G401.6 (cell line): ENCODE measurements around the gene FNIP1.
"Not testable (repeated sequence)": the region's sequence is repeated elsewhere in the genome, so short reads cannot be mapped to it uniquely, and the experiment has no call there.

Source experiments
- FAIRE-seq: peaks from 2 replicates; lab custom pipeline; 2012; peaks lifted over from hg19 to GRCh38; lab: Jason Lieb, UNC

The FNIP1 gene

DNA sequence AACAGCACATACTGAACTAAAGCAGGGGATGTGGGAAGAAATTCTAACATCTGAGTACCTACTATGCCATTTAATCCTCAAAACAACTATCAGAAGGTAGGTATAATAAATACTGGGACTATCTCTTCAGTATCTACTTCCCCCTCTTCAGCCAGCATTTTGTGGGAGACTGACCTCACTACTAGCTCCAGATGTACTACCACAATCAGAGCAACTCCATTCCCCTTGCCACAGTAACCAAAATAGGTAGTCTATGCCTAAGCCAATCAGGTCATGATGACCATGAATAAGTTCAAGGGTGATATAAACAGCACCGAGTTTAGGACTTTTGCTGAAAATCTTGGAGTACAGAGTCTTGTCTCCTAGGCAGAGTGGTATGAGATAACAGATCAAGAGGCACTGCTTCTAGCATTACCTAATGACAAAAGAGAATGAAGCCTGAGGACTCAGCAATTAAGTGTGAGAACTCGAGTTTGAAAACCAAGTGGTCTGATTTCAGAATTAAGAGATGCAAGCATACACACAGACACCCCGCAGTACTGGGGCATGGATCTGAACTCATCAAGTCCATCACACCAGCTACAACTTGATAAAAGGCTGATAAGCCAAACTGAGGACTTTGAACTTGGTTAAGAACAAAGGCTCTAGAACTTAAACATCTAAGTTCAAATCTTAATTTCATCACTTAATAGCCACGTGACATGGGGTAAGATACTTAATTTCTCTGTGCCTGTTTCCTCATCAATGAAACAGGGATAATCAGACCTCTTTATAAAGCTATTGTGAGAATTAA is 9.7 kb downstream of the FNIP1 start:
- FAIRE-seq: no peak

GRCh38 chr5:131786036-131786435 is 10.8 kb downstream of the FNIP1 start:
- peak; percentile 11 for FAIRE-seq

GRCh38 chr5:131783874-131784273 is 12.9 kb downstream of the FNIP1 start:
- no peak for FAIRE-seq

GRCh38 chr5:131783357-131783756 is 13.5 kb downstream of the FNIP1 start:
- no peak for FAIRE-seq

- no peak for FAIRE-seq
Measured at GRCh38 chr5:131782717-131783116, 14.1 kb downstream of the FNIP1 start.

DNA sequence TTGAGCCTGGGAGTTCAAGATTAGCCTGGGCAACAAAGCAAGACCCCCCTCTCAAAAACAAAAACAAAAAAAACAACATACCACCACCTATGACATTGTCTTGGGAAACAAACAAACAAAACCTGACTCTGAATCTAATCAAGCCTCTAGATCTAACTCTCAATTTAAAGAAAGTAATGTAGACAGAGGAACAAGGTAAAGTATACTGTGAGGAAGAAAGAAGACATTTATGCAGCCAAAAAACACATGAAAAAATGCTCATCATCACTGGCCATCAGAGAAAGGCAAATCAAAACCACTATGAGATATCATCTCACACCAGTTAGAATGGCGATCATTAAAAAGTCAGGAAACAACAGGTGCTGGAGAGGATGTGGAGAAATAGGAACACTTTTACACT is 18.7 kb downstream of the FNIP1 start:
- FAIRE-seq: not testable (repeated sequence)

- FAIRE-seq: no peak
Measured at GRCh38 chr5:131776450-131776849, 20.4 kb downstream of the FNIP1 start.

GRCh38 chr5:131774652-131775367 is 22.0 kb downstream of the FNIP1 start:
- FAIRE-seq: no peak

- FAIRE-seq: no peak
Measured at GRCh38 chr5:131773805-131774204, 23.0 kb downstream of the FNIP1 start.

- FAIRE-seq: no peak
Measured at GRCh38 chr5:131771692-131772091, 25.1 kb downstream of the FNIP1 start.

GRCh38 chr5:131769961-131770360 is 26.9 kb downstream of the FNIP1 start:
- no peak for FAIRE-seq

- FAIRE-seq: no peak
Measured at GRCh38 chr5:131769336-131769735, 27.5 kb downstream of the FNIP1 start.

- peak; percentile 81 for FAIRE-seq
Measured at GRCh38 chr5:131767891-131768290, 28.9 kb downstream of the FNIP1 start.

GRCh38 chr5:131766689-131767088 is 30.1 kb downstream of the FNIP1 start:
- no peak for FAIRE-seq

- FAIRE-seq: peak; percentile 46
Measured at GRCh38 chr5:131765261-131765660, 31.6 kb downstream of the FNIP1 start.

GRCh38 chr5:131763968-131764367 is 32.8 kb downstream of the FNIP1 start:
- FAIRE-seq: no peak

DNA sequence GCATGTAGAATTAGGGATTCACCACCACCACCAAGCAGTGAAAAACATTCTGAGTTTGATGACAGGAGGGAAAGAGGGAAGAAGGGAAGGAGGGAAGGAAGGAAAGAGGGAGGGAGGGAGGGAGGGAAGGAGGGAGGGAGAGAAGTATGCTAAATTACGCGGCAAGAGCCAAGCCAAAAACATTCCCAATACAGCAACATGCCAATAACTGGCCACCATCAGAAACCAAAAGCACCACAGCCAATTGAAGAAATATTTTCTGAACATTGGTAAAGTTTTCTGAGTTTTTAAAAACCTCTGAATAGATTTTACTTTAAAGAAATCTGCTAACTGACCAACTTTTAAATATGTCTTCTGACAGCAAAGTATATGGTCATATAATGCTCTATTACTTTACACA is 36.0 kb downstream of the FNIP1 start:
- no peak for FAIRE-seq

DNA sequence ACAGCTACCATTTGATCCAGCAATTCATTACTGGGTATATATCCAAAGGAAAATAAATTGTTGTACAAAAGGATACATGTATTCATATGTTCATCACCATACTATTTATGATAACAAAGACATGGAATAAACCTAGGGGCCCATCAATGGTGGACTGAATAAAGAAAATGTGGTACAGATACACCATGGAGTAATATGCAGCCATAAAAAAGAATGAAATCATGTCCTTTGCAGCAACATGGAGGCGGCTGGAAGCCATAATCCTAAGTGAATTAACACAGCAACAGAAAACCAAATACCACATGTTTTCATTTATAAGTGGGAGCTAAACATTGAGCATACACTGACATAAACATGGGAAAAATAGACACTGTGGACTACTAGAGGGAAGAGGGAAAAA is 37.1 kb downstream of the FNIP1 start:
- FAIRE-seq: no peak

DNA sequence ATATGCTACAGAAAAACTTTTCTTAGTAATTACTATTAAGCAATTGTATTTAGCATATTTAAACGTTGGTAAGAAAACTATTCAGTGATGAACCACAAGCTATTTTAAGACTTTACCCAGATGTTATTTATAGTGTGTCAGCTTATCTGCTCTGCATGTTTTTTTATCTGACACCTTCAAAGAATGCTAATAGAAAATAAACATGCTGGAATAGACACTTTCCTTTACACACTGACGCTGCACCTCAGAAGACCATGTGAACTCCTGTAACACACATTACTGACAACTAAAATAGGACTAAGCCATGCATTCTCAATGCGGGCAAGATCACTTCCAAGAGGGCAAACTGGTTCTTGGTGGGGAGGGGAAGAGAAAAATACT is 38.3 kb downstream of the FNIP1 start:
- no peak for FAIRE-seq

DNA sequence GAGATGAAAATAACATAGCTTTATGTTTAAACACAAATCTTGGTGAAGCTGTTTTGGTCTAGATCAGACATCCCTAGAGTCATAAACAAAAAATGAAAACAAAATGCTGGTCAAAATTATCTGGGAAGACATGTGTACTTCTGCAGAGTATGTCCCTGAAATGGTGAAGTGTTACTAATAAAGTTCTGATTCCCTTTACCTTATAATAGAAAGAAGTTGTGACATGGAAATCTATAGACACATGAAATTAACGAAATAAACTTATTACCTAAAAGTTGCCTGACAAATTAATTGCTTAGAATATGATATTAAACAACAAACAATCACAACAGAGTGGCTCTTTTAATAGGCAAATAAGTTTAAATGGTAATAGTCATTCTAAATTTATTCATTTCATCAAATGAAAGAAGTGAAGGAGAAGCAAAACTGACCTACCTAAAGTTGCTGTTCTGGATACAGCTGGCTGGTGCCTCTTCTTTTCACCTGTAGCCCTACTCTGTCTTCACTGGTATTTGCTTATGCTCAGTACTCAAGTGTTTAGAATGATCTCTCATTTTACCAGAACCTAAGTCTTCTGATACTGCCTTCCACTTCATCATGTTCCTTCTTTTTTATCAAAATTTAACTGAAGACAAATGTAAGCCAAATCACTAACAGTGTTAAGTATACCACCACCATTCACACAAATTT is 38.8 kb downstream of the FNIP1 start:
- FAIRE-seq: no peak

- FAIRE-seq: no peak
Measured at GRCh38 chr5:131756942-131757341, 39.9 kb downstream of the FNIP1 start.

- FAIRE-seq: no peak
Measured at GRCh38 chr5:131754363-131754762, 42.5 kb downstream of the FNIP1 start.

GRCh38 chr5:131751506-131751905 is 45.3 kb downstream of the FNIP1 start:
- no peak for FAIRE-seq
